Osteoblast (primary cell): ENCODE results near the gene TCF7L1. TPM values are rescaled to one million over a fixed set of nuclear protein-coding genes. Genes with fewer than 3 reads are reported as not detected.
A peak's percentile ranks its signal among the peaks of the same experiment; 100 is the strongest.

Experiments
- DNase-seq: peaks from one replicate; pipeline ENCODE4 v3.0.0; 2011; ENCODE audit warnings: low spot score, mixed read lengths; ENCODE audit not compliant: insufficient read length; ENCODE audit errors: missing footprints
- H2AFZ ChIP-seq: 2 replicates; pipeline ENCODE4 v1.6.0; 2011; ENCODE audit warnings: mild to moderate bottlenecking, low read length
- H3K27ac ChIP-seq: 2 replicates; pipeline ENCODE4 v1.5.1; 2011; ENCODE audit warnings: mild to moderate bottlenecking, low read depth, low read length, moderate library complexity
- H3K27me3 ChIP-seq: 2 replicates; pipeline ENCODE4 v1.6.0; 2012; ENCODE audit warnings: mild to moderate bottlenecking, control low read depth, inconsistent platforms, low read length, moderate library complexity; ENCODE audit not compliant: insufficient read depth
- H3K36me3 ChIP-seq: 2 replicates; pipeline ENCODE4 v1.5.1; 2011; ENCODE audit warnings: mild to moderate bottlenecking, low read length, control low read depth, moderate library complexity; ENCODE audit not compliant: insufficient read depth
- H3K4me1 ChIP-seq: 2 replicates; pipeline ENCODE4 v1.5.1; 2011; ENCODE audit warnings: mild to moderate bottlenecking, low read length, control low read depth, moderate library complexity; ENCODE audit not compliant: insufficient read depth
- H3K4me2 ChIP-seq: 2 replicates; pipeline ENCODE4 v1.6.0; 2011; ENCODE audit warnings: mild to moderate bottlenecking, low read length; ENCODE audit not compliant: insufficient read depth
- H3K4me3 ChIP-seq: fragments of 200-600 bp; sonication (generic); 3 replicates; pipeline ENCODE4 v1.5.1; 2012; ENCODE audit warnings: mild to moderate bottlenecking, low read length, inconsistent platforms; ENCODE audit not compliant: insufficient read depth
- H3K79me2 ChIP-seq: 2 replicates; pipeline ENCODE4 v1.6.0; 2012; ENCODE audit warnings: mild to moderate bottlenecking, low read length, control low read depth, inconsistent platforms; ENCODE audit not compliant: insufficient read depth
- H3K9me3 ChIP-seq: 2 replicates; pipeline ENCODE4 v1.5.1; 2011; ENCODE audit warnings: low read depth, low read length, control low read depth
- H4K20me1 ChIP-seq: 2 replicates; pipeline ENCODE4 v1.6.0; 2012; ENCODE audit warnings: mild to moderate bottlenecking, low read length, control low read depth; ENCODE audit not compliant: insufficient read depth
- total RNA-seq: library from RNA; depleted of rRNA; stranded (reverse); fragments of >200 nt; gene quantifications from 2 replicates; pipeline ENCODE4 v1.2.3, GENCODE V29; 2012
- TF ChIP-seq, protein P1 (sequence below): IDR thresholded peaks from 2 replicates; pipeline ENCODE4 v1.5.1; 2011; ENCODE audit warnings: mild to moderate bottlenecking, low read depth, low read length, moderate library complexity; ENCODE audit errors: extremely low read depth

Gene TCF7L1
- total RNA-seq, 1 donor: 2.5 TPM

GRCh38 chr2:85254540-85255300, 121.5 kb downstream of the TCF7L1 start:
- Histone ChIP-seq H3K9me3 (no peaks in the 10 kb centered on the region), H3K4me1 (peaks cover 48% of the 10 kb centered on the region), H2AFZ (no peak overlapping the region), H3K79me2 (peaks cover 45% of the 10 kb centered on the region), H3K27ac (no peak overlapping the region), H3K4me3 (no peak overlapping the region), H4K20me1 (no peaks in the 10 kb centered on the region), H3K27me3 (no peaks in the 10 kb centered on the region), H3K4me2 (no peak overlapping the region), H3K36me3 (no peaks in the 10 kb centered on the region)
- DNase-seq: no peak
- TF ChIP-seq, protein P1, sequence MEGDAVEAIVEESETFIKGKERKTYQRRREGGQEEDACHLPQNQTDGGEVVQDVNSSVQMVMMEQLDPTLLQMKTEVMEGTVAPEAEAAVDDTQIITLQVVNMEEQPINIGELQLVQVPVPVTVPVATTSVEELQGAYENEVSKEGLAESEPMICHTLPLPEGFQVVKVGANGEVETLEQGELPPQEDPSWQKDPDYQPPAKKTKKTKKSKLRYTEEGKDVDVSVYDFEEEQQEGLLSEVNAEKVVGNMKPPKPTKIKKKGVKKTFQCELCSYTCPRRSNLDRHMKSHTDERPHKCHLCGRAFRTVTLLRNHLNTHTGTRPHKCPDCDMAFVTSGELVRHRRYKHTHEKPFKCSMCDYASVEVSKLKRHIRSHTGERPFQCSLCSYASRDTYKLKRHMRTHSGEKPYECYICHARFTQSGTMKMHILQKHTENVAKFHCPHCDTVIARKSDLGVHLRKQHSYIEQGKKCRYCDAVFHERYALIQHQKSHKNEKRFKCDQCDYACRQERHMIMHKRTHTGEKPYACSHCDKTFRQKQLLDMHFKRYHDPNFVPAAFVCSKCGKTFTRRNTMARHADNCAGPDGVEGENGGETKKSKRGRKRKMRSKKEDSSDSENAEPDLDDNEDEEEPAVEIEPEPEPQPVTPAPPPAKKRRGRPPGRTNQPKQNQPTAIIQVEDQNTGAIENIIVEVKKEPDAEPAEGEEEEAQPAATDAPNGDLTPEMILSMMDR: no peak

DNA sequence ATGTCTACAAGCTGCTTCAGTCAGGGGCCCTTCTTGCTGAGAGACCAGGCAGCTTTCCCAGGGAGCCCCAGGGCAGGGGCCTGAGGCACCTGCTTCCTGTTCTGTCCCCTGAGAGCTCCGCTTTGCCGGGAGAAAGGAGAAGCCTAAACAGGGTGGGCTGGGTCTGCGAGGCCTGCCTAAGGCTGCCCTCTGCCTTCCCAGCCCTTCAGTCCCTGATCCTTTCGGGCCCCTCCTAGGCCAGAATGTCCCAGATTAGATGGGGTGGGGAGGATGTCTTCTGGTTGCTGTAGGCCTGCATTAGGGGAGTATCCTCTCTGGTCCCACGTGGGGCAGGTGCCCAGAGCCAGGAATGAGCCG, 122.2 kb downstream of the TCF7L1 start:
- Histone ChIP-seq H3K4me2 (peak overlapping the region; percentile 63), H3K27me3 (no peaks in the 10 kb centered on the region), H3K27ac (no peak overlapping the region), H3K4me3 (no peak overlapping the region), H3K9me3 (no peaks in the 10 kb centered on the region), H2AFZ (no peak overlapping the region), H3K36me3 (no peaks in the 10 kb centered on the region), H3K4me1 (peaks cover 49% of the 10 kb centered on the region), H3K79me2 (peaks cover 49% of the 10 kb centered on the region), H4K20me1 (no peaks in the 10 kb centered on the region)
- DNase-seq: no peak
- TF ChIP-seq, protein P1: no peak

DNA sequence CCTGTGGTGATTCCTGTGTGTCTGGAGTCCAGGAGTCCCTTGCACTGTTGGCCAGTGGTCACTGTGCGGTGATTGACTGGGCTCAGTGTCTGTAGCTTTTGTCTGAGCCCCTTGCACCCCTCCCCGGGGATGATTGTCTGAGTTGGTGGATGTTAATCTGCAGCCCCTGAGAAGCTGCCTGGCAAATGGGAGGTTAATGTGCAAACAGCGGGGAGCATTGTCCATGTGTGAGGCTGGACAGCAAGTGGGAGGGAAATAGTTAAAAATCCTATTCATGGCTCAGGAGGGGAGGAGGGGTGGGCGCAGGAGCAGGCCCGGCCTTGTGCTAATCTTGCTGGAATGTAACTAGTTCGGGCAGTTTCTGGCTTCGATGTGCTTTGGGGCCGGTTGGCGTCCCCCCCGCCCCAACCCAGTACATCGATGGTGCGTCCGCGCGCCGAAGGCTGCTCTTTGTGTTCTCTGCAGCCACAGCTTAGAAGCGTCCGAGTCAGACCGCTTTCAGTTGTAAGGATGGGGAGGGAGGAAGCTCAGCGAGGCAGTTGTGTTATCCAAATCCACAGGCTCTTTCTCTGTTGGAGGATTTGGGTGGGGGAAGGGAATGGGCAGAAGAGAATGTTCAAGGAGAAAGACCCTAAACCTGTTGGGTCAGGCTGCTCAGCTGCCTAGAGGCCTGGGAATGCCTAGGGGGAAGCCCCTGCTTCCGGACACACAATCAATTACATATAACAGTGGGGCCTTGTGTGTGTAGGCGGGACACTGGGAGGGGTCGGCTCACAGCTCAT, 122.8 kb downstream of the TCF7L1 start:
- Histone ChIP-seq H3K4me2 (peak overlapping the region; percentile 63), H3K4me1 (peaks cover 49% of the 10 kb centered on the region), H4K20me1 (no peaks in the 10 kb centered on the region), H3K9me3 (no peaks in the 10 kb centered on the region), H3K4me3 (peak overlapping the region; percentile 55), H3K27ac (peak overlapping the region; percentile 1), H3K79me2 (peaks cover 50% of the 10 kb centered on the region), H3K36me3 (no peaks in the 10 kb centered on the region), H3K27me3 (no peaks in the 10 kb centered on the region), H2AFZ (peak overlapping the region; percentile 49)
- TF ChIP-seq, protein P1: no peak
- DNase-seq: no peak

DNA sequence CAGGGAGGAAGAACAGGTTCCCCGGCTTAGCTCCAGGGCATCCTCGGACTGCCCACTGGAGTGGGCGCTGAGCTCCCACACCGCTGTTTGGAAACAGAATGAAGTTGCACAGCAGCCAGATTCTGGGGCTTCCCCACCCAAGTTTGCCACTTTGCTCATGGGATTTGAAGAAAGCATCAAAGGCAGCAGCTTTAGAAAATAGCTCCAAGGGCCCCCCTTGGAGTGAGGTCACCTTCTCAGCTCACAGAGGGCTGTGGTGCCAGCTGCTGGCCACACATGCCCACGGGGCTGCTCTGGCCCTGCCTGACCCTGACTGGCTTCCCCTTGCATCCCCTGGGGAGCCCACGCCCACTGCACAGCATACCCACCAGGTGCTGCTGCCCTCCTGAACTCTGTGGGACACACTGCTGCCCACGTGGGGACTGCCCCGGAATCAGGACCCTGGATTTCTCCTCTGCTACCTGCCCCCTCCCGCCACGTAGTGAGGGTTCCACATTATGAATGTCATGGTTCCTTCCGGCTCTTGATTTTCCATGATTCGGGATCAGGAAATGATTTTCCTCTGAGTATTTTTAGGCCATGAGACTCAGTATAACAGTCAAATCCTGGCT, 124.3 kb downstream of the TCF7L1 start:
- H3K9me3 ChIP-seq: no peaks in the 10 kb centered on the region

More for the DNA sequence above, 124.3 kb downstream of the TCF7L1 start:
- TF ChIP-seq, protein P1: no peak
- H2AFZ ChIP-seq: peak overlapping the region; percentile 10
- H3K79me2 ChIP-seq: peaks cover 42% of the 10 kb centered on the region
- DNase-seq: peak; percentile 62
- no peaks in the 10 kb centered on the region for H4K20me1 ChIP-seq
- H3K36me3 ChIP-seq: no peaks in the 10 kb centered on the region
- H3K4me2 ChIP-seq: no peak overlapping the region
- H3K4me3 ChIP-seq: no peak overlapping the region
- peaks cover 49% of the 10 kb centered on the region for H3K4me1 ChIP-seq
- H3K27me3 ChIP-seq: no peaks in the 10 kb centered on the region
- peak overlapping the region; percentile 26 for H3K27ac ChIP-seq
